Testis (tissue), 2 donors: ENCODE results near the gene OMD.

Source experiments
- CTCF ChIP-seq, 3 experiments: fragments of 450-650 bp in 2 of 3; fragments of 200-600 bp in 1 of 3; sonication (generic) in 1 of 3; IDR thresholded peaks; one replicate each; pipeline ENCODE4 v1.5.1; 2016 to 2019; ENCODE audit warnings: antibody characterized with exemption in 3 of 3, mild to moderate bottlenecking in 2 of 3, moderate library complexity in 1 of 3
- POLR2A ChIP-seq: fragments of 450-650 bp; IDR thresholded peaks from one replicate; pipeline ENCODE4 v1.6.1; 2017; ENCODE audit warnings: antibody characterized with exemption, mild to moderate bottlenecking, moderate library complexity

- TF ChIP-seq CTCF (IDR thresholded peaks at IDR 0.05): no peak
- TF ChIP-seq POLR2A: no peak
Observed at GRCh38 chr9:92468206-92468605, 43.9 kb upstream of the OMD start.
